HAP-1 (cell line): ENCODE results near the gene CSF1.

Experiments used
- DNase-seq, 2 experiments: peaks; one replicate each; pipeline ENCODE4 v3.0.0-alpha.2; 2016 to 2020; ENCODE audit warnings: low spot score in 2 of 2
- H3K27me3 ChIP-seq: fragments of 250-450 bp; sonication (Bioruptor Pico); 2 replicates; pipeline ENCODE4 v1.5.1; 2020; ENCODE audit warnings: low read depth, mild to moderate bottlenecking, moderate library complexity
- H3K36me3 ChIP-seq: fragments of 250-450 bp; sonication (Bioruptor Pico); replicated peaks from 2 replicates; pipeline ENCODE4 v1.5.1; 2020; ENCODE audit warnings: mild to moderate bottlenecking
- H3K4me1 ChIP-seq: fragments of 250-450 bp; sonication (Bioruptor Pico); 2 replicates; pipeline ENCODE4 v1.5.1; 2020; ENCODE audit warnings: mild to moderate bottlenecking
- H3K4me3 ChIP-seq: fragments of 250-450 bp; sonication (Bioruptor Pico); 2 replicates; pipeline ENCODE4 v1.5.1; 2020; ENCODE audit warnings: mild to moderate bottlenecking, moderate library complexity
- H3K9me3 ChIP-seq: fragments of 250-450 bp; sonication (Bioruptor Pico); 2 replicates; pipeline ENCODE4 v1.5.1; 2020; ENCODE audit warnings: mild to moderate bottlenecking, moderate library complexity
- in situ Hi-C: fragments of 300-500 bp; cut with MboI; formaldehyde crosslinking; loops from 3 replicates; pipeline ENCODE4 v1.14.3; 2020; ENCODE audit warnings: low sequenced_read_pairs, inconsistent platforms, mixed read lengths

The CSF1 gene

GRCh38 chr1:109902204-109902985 lies 8.3 kb upstream of the CSF1 start:
- no peak for DNase-seq
- H3K36me3 ChIP-seq = no peaks in the 10 kb centered on the region
- in situ Hi-C loops = no loop called here
- peaks cover 12% of the 10 kb centered on the region for H3K4me1 ChIP-seq
- H3K9me3 ChIP-seq = no peaks in the 10 kb centered on the region
- no peak overlapping the region for H3K4me3 ChIP-seq
- H3K27me3 ChIP-seq = no peaks in the 10 kb centered on the region

GRCh38 chr1:109903376-109903930 lies 7.2 kb upstream of the CSF1 start:
- Histone ChIP-seq H3K4me3 (no peak overlapping the region), H3K9me3 (no peaks in the 10 kb centered on the region), H3K4me1 (peaks cover 12% of the 10 kb centered on the region), H3K27me3 (no peaks in the 10 kb centered on the region), H3K36me3 (no peaks in the 10 kb centered on the region)
- in situ Hi-C loops = no loop called here
- peak in 1 of 2 experiments; percentile 55 for DNase-seq

- Histone ChIP-seq H3K27me3 (no peaks in the 10 kb centered on the region), H3K36me3 (no peaks in the 10 kb centered on the region), H3K9me3 (no peaks in the 10 kb centered on the region), H3K4me3 (no peak overlapping the region), H3K4me1 (peaks cover 12% of the 10 kb centered on the region)
- in situ Hi-C loops = no loop called here
- DNase-seq = no peak
These were observed 6.4 kb upstream of the CSF1 start for GRCh38 chr1:109904105-109904817.

GRCh38 chr1:109905491-109905890 lies 5.2 kb upstream of the CSF1 start:
- no peaks in the 10 kb centered on the region for H3K36me3 ChIP-seq
- peaks cover 20% of the 10 kb centered on the region for H3K4me1 ChIP-seq
- no peaks in the 10 kb centered on the region for H3K27me3 ChIP-seq
- no peak overlapping the region for H3K4me3 ChIP-seq
- DNase-seq = no peak
- H3K9me3 ChIP-seq = no peaks in the 10 kb centered on the region
- in situ Hi-C loops = no loop called here

DNA sequence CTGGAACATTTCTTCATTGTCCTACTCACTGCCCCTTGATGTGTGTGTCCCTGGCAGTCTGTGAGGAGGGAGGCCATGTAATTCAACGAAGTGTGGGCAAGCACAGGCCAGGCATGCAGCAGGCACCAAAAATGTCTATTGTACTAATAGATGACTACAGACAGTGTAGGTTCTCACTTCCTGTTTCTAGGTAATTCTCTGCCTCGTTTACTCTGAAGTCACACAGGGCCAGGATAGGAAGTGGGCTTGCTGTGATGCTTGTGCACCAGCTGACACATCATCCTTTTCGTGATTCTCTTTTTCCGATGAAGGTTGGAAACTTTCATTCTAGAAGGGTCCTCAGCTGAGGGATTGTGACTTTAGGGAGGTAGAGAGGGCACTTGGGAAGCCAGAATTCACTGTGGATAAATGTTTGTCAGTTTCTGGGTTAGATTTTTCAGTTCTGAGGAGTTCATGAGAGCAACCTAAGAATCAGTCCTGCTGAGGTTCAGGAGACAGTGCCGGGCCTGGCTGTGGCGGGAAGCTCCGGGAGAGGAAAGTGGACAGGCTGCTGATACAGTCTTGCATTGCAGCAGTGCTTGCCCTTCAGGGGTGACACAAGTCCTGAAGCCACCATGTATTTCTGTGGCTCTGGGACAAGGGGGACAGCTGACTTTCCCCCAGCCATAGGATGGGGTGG lies 4.3 kb upstream of the CSF1 start:
- Histone ChIP-seq H3K36me3 (no peaks in the 10 kb centered on the region), H3K4me1 (peaks cover 20% of the 10 kb centered on the region), H3K27me3 (no peaks in the 10 kb centered on the region), H3K9me3 (no peaks in the 10 kb centered on the region), H3K4me3 (no peak overlapping the region)
- DNase-seq = no peak
- in situ Hi-C loops = no loop called here

GRCh38 chr1:109906839-109907180 lies 3.8 kb upstream of the CSF1 start:
- H3K9me3 ChIP-seq = no peaks in the 10 kb centered on the region
- peaks cover 21% of the 10 kb centered on the region for H3K4me1 ChIP-seq
- in situ Hi-C loops = no loop called here
- H3K36me3 ChIP-seq = no peaks in the 10 kb centered on the region
- no peaks in the 10 kb centered on the region for H3K27me3 ChIP-seq
- no peak for DNase-seq
- H3K4me3 ChIP-seq = no peak overlapping the region

DNA sequence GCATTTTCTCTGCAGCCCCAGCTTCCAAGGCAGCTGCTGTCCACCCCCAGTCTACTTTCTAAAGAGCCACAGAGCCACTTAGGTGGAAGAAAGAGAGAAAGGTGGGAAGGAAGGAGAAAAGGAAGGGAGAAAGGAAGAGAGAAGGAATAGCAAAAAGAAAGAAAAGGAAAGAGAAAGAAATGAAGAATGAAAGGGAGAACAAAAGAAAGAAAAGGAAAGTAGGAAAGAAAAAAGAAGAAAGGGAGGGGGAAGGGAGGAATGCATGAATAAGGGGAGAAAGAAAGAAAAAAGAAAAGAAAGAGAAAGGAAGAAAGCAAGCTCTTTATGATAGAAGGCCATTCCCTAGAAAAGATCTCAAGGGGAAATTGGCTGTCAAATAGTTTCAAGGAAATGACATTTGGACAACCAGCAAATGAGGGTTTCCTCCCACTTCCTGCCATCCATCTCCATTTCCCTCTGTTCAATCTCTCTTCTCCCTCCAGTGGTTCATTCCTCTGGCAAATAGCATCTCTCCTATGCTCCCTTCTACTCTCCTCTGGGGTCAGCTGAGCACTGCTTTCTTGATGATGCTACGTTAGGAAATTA lies 3.4 kb upstream of the CSF1 start:
- Histone ChIP-seq H3K27me3 (no peaks in the 10 kb centered on the region), H3K36me3 (no peaks in the 10 kb centered on the region), H3K9me3 (no peaks in the 10 kb centered on the region), H3K4me1 (peaks cover 24% of the 10 kb centered on the region), H3K4me3 (no peak overlapping the region)
- in situ Hi-C loops = no loop called here
- no peak for DNase-seq

GRCh38 chr1:109908836-109909235 lies 1.8 kb upstream of the CSF1 start:
- Histone ChIP-seq H3K4me1 (peaks cover 11% of the 10 kb centered on the region), H3K36me3 (no peaks in the 10 kb centered on the region), H3K27me3 (no peaks in the 10 kb centered on the region), H3K4me3 (no peak overlapping the region), H3K9me3 (no peaks in the 10 kb centered on the region)
- no peak for DNase-seq
- in situ Hi-C loops = no loop called here

- no peak for DNase-seq
- Histone ChIP-seq H3K27me3 (no peaks in the 10 kb centered on the region), H3K36me3 (no peaks in the 10 kb centered on the region), H3K4me1 (peaks cover 11% of the 10 kb centered on the region), H3K9me3 (no peaks in the 10 kb centered on the region), H3K4me3 (no peak overlapping the region)
- in situ Hi-C loops = no loop called here
These were observed 1.1 kb upstream of the CSF1 start for GRCh38 chr1:109909561-109909960.

DNA sequence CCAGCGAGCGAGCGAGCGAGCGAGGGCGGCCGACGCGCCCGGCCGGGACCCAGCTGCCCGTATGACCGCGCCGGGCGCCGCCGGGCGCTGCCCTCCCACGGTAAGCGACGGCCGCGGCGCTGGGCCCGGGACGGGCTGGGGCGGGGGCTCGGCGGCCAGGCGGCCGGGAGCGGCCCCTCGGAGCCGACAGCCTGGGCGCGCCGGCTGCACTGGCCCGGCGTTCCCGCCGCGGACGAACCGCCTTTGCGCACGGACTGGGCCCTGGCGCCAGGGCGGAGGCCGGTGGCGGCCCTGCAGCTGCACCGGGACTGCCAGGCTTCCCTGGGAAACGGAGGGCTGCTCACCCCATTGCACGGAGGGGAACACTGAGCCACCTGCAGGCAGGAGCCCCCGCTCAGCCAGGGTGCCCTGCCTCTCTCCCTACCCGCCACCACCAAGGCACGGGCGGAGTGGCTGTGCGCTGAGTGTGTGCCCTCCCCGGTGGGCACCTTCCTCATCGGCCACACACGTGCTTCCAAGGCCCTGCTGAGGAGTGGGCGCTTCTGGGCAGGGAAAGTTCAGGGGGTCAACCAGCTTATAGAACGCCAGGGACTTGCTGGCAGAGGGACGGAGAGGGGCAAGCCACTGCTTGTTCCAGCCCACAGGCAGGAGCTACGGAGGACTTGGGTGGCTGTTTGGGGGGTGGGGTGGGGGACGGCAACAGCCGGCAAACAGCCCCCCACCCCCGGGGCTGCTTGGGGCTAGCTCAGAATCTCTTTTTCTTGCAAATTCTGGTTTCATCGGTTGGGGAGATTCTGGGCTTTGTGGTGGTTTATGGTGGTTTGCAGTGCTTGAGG lies 532 bp downstream of the CSF1 start:
- H3K27me3 ChIP-seq = no peaks in the 10 kb centered on the region
- in situ Hi-C loops = no loop called here

GRCh38 chr1:109912214-109912861 lies 1.7 kb downstream of the CSF1 start:
- no peak for DNase-seq
- Histone ChIP-seq H3K36me3 (peaks cover 5% of the 10 kb centered on the region), H3K4me3 (peak overlapping the region; percentile 52), H3K9me3 (no peaks in the 10 kb centered on the region), H3K4me1 (peaks cover 11% of the 10 kb centered on the region), H3K27me3 (no peaks in the 10 kb centered on the region)
- in situ Hi-C loops = no loop called here

More for the DNA sequence above, 532 bp downstream of the CSF1 start:
- Histone ChIP-seq H3K4me1 (peaks cover 11% of the 10 kb centered on the region), H3K36me3 (no peaks in the 10 kb centered on the region), H3K4me3 (peak overlapping the region; percentile 52), H3K9me3 (no peaks in the 10 kb centered on the region)
- DNase-seq = peak in 1 of 2 experiments; percentile 32

DNA sequence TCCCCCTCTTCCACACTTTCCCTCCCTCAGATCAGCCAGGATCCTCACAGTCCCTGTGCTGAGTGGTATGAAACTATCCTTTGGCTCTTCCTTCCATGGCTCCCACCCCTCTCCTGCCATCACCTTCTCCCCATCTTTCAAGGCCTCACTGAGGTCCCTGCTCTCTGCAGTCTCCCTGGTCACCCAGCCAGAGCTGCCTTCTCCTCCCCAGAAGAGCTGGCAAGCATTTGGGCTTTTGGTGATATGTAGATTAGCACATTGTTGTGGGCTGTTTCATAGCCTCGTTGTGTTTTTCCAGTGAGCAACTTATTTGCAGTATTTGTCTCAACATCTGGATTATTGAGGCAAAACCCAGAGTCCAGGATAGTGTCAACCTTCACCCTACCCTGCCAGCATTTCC lies 2.2 kb downstream of the CSF1 start:
- H3K36me3 ChIP-seq = peaks cover 11% of the 10 kb centered on the region
- peaks cover 11% of the 10 kb centered on the region for H3K4me1 ChIP-seq
- in situ Hi-C loops = no loop called here
- H3K9me3 ChIP-seq = no peaks in the 10 kb centered on the region
- no peak overlapping the region for H3K4me3 ChIP-seq
- no peaks in the 10 kb centered on the region for H3K27me3 ChIP-seq
- DNase-seq = no peak
